Measurements from ENCODE around the gene ATOSB.

The ATOSB gene

DNA sequence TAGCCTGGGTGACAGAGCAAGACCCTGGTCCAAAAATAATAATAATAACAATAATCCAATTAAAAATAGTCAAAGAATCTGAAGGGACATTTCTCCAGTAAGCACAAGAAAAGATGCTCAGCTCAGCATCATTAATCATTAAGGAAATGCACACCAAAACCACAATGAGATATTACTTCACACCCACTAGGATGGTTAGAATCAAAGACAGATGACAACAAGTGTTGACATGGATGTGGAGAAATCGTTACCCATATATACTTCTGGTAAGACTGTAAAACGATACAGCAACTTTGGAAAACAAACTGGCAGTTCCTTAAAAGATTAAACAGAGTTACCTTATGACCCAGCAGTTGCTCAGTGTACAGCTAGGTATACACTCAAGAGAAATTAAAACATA, 30.6 kb downstream of the ATOSB start:
- DNase-seq = no peak

DNA sequence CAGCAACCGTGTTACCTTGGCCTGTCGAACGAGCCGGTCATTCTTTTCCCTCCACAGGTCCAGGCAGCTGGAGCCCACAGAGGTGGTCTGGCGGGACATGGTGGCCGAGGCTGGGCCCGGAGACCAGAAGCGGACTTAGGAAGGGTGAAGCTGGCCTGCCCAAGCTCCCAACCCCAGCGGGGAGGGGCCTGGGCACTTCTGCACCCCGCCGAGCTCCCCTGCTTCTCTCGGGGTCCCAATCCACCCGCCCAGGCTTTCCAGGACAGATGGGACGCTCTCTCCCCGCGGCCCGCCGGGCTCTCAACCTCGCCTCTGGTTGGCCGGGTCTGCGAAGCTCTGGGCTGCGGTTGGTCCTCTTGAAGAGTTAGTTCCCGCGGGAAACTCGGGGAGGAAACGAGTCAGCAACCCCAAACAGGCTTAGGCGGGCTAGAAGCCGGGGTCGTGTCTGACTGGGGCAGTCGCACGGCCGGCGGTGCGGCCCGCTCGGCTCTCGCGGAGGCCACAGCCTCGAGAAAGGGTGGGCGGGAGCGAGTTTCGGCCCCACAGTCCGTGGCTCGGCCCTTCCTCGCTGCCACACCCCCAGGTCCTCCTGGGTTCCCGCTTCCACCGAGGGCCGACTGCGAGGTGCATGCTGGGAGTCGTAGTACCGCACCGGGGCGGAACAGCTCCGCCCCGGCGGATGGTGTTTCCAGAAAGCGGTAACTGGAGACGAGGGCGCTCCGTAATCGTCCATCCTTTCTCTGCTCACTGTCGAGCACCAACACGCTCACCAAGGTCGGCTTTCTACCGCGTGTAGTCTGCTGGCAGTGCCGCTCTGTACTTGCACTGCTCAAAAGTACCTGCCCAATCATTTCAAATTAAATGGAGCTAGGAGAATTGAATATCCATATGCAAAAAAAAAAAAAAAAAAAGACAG, 36.0 kb downstream of the ATOSB start, which contains the start of gene FANCG:
TSS of gene FANCG (minus strand) at position 517 of the 916 bp plus-strand sequence. CDS start at position 99, 418 bp downstream.
- DNase-seq = peak; percentile 97

DNA sequence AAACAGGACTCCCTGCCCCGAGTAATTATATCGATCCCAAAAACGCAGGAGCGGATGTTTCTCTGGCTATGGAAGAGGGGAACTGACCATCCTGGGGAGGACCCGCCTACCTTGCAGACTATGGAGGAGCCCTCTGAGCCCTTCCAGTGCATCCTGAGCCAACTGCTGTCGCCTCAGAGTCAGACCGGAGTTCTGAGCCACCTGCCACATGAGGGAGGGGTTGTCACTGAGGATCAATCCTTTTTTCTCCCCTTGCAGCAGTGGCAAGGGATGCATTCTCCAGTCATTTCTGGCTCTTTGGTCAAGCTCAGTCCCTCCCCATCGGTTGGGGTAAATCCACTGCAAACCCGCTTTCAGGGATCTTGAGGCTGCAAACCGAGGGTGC, 36.6 kb downstream of the ATOSB start:
- DNase-seq = peak; percentile 68

DNA sequence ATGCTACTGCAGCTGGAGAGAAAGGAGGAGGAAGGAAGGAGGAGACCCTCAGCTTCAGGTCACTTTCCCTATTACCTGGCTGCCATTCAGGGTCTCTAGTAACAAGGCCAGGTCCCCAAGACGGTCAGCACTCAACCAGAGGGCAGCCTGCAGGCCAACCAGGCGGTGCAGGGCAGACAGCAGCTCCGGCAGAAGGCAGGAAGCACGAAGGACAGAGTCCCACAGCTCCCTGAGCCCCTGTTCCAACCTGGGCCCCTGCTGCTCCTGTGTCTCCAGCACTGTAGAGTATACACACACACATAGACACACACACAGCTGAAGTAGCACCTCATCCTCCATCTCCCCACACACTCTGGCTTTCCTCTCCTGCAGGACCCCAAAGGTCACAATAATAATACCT, 37.6 kb downstream of the ATOSB start:
- DNase-seq = peak; percentile 11

DNA sequence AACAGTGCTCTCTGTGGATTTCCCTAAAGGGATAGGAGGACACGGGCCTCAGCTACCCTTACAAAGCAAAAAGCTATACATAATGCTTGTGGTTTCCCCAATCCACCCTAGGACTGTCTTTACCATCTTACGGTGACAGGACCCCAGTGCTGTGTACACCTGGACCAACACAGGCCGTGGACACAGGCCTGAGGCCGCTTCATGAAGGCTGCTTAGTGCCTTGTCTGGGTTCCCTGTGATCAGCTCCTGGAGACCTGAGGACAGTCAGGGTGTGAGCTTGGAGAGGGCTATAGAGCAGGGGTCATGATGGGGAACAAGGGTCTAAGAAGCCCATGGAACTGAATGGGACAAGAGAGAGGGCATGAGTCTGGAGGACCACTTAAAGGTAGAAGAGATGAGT, 38.8 kb downstream of the ATOSB start:
- no peak for DNase-seq

DNA sequence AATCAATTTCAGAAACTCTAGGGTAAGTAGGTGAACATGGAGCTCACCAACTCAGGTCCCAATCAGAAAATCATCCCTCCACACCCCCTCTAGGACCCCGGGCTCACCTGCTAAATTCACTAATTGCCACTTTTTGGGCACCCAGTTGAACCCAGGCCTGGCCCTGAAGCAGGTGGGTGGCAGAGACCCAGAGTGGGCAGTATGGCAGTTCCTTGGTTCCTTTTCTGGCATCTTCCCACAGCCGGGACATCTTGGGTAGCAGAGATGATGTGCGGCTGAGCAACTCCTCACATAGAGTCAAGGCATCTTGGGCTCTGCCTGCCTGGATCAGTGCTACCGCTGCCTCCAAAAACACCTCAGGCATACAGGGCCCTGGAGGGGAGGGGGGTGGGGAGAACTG, 40.3 kb downstream of the ATOSB start:
- no peak for DNase-seq

DNA sequence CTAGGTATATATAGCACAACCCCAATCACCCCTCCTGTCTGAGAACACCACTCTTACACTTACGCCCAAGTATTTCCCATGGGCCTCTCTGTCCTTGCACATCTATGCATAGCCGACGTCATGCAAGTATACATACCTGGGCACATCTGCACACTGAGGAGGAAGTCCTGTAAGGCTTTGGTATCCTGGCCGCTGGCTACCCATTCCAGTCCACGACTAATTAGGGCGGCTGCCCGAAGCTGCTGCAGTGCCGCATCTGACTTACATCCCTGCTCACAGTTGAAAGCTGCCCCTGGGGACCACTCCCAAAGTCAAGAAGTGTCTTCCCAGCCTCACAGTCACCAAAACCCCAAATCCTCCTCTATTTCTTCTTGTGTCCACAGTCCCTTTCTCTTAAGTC, 40.9 kb downstream of the ATOSB start:
- no peak for DNase-seq

DNA sequence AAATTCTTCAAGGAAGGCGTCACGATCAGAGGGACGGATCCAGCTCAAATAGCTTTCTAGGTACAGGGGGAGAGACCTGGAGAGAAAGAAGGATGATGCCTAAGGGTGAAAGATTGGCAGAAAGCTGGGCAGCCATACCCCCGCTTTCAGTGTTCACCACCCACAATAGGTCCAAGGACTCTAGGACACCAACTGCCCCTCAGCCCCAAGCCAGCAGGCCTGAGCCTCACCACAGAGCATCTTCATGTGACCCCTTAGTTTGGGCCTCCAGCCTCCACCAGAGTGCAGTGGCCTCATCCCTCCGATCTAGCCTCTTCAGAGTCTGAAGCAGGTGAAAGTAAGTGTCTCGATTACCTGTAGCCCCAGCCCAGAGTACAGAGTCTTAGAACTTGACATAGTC, 41.5 kb downstream of the ATOSB start:
- DNase-seq = no peak

DNA sequence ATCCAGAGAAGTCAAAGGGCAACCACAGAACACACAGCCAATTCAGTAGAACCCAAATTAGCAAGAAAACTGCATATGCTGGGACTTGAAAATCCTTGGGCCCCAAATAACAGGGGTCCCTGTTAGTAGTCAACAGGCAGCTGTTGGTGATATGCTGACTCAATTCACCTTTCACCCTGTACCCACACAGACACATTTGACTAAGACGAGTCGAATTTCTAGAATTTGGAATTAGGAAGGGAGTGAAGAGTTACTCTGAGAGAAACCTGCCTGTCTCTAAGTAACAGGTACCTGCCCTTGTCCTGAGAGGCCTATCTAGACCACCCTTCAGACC, 42.4 kb downstream of the ATOSB start:
- no peak for DNase-seq

DNA sequence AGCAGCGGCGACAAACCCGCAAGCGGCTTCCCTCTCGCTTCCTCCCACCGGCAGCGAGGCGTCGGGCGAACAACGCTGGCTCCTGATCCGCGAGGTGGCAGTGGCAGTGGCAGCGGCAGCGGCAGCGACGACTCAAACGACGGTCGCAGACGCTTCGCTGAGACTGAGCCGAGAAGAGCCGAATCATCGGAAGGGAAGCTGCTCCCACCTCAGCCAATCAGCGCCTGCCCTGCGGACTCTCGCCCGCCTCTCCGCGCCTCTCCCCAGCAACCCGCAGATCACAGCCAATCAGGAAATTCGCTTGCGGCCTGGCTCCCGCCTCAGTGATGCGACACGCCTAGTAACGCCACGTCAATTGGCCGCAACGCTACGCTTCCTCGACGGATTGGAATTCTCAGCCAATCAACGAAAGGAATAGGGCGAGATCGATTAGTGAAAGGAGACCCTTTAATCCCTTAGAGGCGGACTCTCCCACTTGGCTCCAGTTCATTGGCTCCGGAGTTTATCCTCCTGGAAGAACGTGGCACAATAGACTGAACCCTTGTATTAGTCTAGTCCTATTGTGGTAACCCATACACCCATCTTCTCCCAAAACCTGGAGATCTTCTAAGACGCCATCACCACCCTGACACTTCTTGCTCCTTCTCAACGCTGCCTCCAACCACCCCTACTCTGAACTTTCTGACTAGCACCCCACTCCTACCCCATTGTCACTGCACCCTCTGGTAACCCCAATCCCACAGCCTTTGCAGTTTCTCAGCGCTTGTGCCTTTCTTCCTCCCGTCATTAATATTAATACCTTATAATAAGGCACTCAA, 43.0 kb downstream of the ATOSB start, which contains the start of gene VCP:
TSS of gene VCP (minus strand) at position 165 of the 818 bp plus-strand sequence. CDS start 272 bp downstream, outside the sequence.
- DNase-seq = peak; percentile 99

DNA sequence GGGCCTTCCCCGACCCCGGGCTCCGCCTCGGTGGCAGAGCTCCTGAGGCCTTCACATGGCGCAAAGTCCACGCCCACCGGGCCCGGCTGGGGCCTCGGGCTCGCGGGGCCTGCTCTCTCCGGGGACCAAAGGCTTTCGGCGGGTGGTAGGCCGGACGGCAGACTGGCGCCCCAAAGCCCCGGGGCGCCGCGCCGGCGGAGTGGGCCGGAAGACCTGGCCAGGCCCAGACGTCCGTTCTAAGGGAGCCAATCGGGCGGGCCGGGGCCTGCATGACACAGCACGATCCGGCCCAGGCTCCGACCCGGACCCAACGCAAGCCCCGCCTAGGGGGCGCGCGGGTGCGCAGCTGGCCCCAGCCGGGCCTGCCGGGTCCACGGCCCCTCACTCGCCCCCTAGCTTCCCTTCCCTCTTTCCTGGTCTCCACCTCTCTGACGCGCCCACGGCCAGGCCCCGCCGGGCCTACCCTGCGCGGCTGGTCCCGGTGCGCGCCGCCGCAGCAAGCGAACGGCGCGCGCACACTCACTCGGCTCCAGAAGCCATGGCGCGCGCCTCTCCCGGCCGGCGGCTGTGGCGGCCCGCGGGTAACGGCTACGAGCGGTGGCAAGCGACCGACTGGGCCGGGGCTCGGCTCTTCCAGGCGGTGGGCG, 43.7 kb downstream of the ATOSB start:
- peak; percentile 86 for DNase-seq

DNA sequence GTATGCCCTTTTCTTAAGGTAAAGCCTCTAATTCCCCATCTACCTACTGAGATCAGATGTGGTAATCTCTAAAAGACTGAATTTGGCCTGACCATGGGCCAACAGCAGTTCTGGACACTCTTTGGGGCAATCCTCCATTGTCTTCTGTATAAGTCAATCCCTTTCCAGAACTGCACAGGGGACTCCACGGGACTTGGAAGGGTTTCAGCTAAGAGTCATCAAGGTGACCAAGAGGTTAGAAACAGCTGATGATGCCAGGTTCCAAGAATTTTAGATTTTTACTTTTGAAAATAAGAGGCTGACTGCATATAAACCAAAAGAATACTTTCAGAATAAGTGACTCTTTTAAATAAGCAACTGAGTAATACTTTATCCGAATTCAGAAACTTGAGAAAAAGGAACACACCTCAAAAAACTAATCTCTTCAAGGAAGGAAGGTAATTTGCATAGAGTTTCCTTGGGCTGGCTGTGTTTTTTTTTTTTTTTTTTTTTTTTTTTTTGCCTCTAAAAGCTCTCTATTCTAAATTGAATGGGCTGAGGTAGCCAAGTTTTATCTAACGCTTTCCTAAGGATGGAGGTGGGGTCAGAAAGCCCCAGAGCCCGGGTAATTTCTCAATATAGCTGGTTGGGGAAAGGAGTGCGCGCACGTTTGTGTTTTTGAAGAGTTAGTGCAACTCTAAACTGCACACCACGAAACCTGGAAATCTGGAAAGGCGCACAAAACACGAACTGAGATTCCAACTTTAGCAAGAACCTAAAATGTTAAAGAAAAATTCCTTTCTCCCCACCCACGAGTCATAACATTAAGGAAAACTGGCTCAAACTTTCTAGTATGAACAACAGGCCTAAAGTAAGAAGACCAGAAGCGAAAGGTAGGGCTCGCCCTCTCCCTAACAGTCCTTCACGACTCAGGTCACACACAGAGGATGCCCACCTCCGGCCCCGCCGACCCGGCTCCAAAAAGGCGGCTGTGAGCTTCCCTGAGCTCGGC, 44.5 kb downstream of the ATOSB start:
- no peak for DNase-seq

DNA sequence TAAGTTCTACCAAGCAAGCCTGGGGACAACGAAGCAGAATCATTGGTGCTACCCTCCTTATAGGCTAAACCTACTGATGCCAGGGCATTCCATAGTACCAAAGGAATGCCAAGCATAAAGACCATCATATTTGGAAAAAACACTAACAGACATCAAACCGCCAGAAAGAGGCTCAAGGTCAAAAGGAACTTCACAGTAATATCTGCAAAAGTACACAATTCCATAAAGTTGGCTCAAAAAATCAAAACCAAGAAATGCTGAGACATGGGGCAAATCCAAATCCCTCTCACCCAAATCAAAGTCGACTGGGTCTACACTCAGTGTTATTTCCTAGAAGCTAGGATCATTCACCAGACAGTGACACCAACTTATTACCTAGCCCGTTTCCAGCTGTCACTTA, 46.6 kb downstream of the ATOSB start:
- no peak for DNase-seq

DNA sequence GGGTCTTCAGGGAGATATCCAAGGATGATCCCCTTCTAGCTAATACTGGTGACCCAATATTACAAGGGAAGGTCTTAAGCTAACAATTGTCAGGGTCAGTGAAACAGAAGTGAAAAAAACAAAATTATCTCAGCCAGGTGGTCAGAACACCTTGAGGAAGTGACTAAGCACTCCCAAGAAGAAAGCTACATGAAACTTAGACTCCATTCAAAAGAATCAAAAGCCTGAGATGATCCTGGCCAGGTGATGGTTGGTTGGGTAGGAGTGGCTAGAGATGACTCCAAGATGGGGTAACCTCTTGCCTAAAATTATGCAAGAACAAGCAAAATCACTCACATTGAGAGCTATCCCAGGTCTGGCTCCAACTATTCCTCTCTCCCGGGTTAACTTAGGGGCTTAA, 48.6 kb downstream of the ATOSB start:
- DNase-seq = no peak

DNA sequence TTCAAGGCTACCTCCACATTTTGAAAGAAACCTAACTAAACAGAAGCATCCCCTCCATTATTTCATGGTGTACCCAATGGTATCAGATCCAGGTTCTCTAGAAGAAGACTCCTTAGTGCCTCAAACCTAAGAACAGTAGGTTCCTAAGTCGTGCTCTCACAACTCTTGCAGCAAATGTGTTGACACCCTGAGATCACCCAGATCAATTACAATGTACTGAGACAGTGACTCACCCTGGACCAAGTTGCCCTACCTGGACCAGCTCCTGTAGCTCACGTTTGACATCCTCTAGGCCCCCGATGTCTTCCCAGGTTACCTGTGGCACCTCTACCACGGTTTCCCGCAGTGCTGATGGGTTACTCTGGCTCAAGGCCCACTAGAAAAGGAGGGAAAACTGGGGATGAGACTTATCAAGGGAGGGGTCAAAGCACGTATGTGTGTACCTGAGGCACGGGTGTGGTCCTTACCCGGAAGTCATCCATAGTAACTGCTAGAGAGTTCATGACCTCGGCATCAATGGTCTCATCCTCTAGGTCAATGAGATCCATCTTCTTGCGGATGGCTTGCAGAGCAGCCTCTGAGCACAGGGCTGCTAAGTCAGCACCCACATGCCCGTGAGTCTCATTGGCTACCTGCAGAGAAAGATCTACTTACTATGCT, 55.0 kb downstream of the ATOSB start:
- DNase-seq = no peak

DNA sequence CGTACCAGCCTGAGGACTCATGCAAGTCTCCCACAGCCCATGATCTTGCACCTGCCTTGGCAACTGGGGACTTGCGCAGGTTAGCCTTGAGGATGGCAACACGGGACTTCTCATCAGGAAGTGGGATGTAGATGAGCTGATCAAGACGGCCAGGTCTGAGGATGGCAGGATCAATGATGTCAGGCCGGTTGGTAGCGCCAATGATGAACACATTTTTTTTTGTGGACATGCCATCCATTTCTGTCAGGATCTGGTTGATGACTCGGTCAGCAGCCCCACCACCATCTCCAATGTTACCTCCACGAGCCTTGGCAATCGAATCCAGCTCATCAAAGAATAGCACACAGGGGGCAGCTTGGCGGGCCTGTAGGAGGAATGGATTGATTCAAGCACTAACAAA, 56.2 kb downstream of the ATOSB start:
- no peak for DNase-seq

DNA sequence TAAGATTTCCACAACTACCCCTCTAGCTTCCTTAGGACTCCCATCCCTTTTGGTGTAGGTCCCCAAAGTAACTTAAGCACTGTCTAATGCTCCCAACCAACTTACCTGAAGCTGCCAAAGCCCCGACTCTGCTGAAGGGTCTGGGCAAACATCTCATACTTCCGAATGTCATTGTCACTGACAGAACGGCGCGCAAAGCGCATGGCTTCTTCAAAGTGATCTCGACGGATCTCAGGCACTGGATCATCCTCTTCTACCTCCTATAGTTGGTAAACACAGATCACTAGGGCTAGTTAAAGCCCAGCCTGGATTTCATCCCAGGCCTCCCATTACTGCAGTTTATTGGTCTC, 58.4 kb downstream of the ATOSB start:
- no peak for DNase-seq

DNA sequence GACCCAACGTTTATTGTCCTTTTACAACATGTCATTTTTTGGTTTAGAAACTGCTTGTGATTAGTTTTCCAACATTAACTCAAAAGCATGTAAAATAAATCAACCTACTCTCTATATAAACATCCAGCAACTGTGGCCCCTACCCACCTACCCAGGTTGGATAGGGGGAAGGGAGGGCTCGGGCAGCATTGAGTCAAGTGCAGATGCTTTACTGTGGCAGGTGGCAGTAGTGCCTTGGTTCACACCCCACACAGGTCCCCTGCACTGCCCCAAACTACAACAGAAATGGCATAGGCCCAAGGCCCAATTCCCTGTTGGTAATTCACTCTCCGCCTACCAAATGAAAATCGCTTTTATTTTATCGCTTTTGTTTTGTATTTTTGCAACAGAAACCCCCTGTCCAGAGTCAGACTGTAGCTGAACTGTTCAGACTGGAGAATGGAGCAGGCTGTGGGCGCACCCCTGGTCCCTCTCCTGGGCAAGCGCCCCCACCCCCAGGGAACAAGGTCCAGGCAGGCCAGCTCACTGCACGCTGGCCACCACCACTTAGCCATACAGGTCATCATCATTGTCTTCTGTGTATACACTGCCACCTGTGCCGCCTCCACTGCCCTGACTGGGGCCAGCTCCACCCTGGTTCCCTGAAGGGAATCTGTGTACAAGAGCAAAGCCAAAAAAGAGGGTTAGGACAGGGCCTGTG, 58.9 kb downstream of the ATOSB start:
- DNase-seq = no peak

DNA sequence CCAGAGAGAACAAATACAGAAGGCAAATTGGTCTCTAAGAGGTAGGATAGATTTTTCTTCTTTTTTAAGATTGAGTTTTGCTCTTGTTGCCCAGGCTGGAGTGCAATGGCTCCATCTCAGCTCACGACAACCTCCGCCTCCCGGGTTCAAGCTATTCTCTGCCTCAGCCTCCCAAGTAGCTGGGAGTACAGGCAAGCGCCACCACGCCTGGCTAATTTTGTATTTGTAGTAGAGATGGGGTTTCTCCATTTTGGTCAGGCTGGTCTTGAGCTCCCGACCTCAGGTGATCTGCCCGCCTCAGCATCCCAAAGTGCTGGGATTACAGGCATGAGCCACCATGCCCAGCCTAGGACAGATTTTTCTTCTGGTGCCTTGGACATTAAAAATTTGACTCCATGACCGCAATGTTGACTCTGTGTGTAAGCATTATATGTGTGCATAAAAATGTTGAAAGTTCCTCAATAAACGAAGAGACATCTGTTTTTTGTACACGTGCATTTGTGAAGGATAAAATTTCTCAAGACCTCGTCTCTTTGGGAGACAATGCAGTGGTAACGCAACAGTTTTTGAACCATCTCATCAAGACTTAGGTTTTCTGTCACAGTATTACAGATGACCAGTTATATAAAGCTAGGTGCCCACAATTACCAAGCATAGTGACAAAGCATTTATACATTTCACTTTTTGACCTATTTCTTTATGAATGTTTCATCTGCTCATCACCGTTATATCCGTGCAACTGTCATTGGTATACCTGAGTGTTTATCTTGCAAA, 60.6 kb downstream of the ATOSB start:
- no peak for DNase-seq

DNA sequence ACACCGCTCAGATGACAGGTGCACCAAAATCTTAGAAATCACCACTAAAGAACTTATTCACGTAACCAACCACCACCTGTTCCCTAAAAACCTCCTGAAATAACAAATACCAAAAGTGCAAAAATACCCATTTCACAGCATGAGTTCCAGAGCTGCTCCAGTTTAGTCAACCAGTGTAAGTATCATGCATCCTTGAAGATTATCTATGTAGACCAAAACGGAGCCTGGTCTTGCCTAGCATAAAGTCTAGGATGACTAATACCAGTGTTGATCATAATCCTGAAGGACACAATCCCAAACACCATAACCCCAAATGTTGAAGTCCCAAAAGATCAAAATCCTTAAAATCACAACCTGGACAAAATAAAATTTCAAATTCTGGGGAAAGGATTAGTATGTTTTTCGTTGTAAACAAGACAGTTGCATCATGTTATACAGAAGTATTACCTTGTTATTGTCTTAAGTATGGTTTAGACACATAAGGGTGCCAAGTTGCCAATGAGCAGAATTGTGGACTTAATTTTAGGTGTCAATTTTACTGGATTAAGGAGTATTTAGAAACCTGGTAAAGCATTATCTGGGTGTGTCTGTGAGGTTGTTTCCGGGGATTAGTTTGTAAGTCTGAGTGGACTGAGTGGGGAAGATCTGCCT, 61.4 kb downstream of the ATOSB start:
- no peak for DNase-seq
